ENCODE measurements around the gene ABCA13.
A peak's percentile ranks its signal among the peaks of the same experiment; 100 is the strongest.

DNA sequence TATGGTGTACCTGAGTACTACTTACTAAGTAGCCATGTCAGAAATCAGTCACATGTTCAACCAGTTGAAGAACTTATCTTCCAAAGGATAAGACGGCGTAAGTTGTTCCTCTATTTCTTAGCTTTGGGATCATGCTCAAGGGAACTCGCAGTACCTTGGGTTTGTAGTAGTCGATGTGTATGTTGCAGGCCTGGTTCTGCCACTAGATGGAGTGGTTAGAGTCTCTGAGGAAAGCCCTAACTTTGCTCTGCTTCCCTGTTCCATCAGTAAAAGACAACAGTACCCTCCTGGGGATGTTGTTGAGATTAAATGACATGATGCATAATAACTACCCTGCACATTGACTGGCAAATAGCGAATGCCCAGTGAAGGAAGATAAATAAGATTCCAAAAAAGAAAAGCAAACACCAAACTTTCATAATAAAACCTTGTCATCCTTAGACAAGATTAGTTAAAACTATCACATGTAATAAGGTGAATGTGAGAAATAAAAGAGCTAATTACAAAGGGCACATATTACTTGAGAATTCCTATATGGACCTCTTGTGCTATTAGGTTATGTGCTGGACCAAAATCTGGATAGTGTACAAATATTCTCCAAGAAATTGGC is 165.9 kb downstream of the ABCA13 start:
- TF ChIP-seq, protein P1, sequence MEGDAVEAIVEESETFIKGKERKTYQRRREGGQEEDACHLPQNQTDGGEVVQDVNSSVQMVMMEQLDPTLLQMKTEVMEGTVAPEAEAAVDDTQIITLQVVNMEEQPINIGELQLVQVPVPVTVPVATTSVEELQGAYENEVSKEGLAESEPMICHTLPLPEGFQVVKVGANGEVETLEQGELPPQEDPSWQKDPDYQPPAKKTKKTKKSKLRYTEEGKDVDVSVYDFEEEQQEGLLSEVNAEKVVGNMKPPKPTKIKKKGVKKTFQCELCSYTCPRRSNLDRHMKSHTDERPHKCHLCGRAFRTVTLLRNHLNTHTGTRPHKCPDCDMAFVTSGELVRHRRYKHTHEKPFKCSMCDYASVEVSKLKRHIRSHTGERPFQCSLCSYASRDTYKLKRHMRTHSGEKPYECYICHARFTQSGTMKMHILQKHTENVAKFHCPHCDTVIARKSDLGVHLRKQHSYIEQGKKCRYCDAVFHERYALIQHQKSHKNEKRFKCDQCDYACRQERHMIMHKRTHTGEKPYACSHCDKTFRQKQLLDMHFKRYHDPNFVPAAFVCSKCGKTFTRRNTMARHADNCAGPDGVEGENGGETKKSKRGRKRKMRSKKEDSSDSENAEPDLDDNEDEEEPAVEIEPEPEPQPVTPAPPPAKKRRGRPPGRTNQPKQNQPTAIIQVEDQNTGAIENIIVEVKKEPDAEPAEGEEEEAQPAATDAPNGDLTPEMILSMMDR (IDR thresholded peaks at IDR 0.05) = peak in 1 of 3 experiments; percentile 16
- TF ChIP-seq POLR2A (IDR thresholded peaks at IDR 0.05; ENCODE audit: low read depth) (no peak), EP300 (IDR thresholded peaks at IDR 0.05) (no peak), POLR2AphosphoS5 (IDR thresholded peaks at IDR 0.05) (no peak)

All from esophagus muscularis mucosa (tissue), 4 donors.